ENCODE results near the gene MYH7. TPM values are rescaled to one million over a fixed set of nuclear protein-coding genes. Genes with fewer than 3 reads are reported as not detected.

The MYH7 gene
- total RNA-seq, 1 donor from 2014 or later, result not detected

- H3K4me1 Mint-ChIP-seq (ENCODE audit: low read depth), result no peaks in the 10 kb centered on the region
- peaks cover 39% of the 10 kb centered on the region for H3K27me3 Mint-ChIP-seq
- DNase-seq (ENCODE audit: low spot score, unreplicated experiment), result no peak
- H3K9me3 Mint-ChIP-seq (ENCODE audit: low read depth), result no peaks in the 10 kb centered on the region
- no peaks in the 10 kb centered on the region for H3K36me3 Mint-ChIP-seq (ENCODE audit: insufficient read depth)
- no peak overlapping the region for H3K4me3 Mint-ChIP-seq (ENCODE audit: low read depth)
- TF ChIP-seq, protein P1, sequence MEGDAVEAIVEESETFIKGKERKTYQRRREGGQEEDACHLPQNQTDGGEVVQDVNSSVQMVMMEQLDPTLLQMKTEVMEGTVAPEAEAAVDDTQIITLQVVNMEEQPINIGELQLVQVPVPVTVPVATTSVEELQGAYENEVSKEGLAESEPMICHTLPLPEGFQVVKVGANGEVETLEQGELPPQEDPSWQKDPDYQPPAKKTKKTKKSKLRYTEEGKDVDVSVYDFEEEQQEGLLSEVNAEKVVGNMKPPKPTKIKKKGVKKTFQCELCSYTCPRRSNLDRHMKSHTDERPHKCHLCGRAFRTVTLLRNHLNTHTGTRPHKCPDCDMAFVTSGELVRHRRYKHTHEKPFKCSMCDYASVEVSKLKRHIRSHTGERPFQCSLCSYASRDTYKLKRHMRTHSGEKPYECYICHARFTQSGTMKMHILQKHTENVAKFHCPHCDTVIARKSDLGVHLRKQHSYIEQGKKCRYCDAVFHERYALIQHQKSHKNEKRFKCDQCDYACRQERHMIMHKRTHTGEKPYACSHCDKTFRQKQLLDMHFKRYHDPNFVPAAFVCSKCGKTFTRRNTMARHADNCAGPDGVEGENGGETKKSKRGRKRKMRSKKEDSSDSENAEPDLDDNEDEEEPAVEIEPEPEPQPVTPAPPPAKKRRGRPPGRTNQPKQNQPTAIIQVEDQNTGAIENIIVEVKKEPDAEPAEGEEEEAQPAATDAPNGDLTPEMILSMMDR (IDR thresholded peaks at IDR 0.05; ENCODE audit: unreplicated experiment), result no peak
- H3K27ac Mint-ChIP-seq, result peak overlapping the region; percentile 71
Observed at GRCh38 chr14:23377198-23377550, 58.3 kb downstream of the MYH7 start.

DNA sequence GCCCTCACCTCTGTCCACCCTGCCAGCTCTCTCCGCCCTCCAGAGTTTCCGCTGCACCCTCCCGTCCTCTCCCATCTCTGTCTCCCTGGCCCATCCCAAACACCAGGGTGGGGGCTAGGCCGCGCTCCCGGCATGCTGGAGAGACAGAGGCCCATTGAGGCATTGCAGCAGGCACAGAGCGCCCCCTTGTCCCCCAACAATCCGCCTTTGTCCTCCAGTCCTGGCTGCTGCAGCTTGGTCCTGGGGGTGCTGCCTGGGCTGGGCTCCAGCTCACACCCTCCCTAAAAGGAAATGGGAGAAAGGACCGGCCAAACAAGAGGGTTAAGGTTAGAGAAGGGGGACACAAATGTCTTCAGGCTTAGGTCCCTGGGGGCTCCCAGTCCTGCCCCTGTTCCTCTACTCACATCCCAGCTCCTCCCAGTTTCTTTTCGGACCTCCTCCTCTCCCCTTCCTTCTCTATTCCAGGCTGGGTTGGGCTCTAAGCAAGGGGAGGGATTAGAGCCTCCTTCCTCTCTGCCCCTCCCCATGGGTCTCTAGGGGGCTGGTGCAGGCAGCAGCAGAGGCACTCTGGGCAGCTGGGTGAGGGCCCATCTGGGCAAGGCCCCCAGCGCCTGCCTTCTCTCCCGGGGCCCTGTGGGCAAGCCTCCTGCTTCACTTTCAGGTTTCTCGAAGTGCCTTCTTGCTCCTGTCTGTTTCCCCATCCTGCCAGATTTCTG, 58.8 kb downstream of the MYH7 start, which contains the start of gene CMTM5:
CMTM5 (plus strand) TSS at position 565 of the 716 bp plus-strand sequence. CDS start 206 bp downstream, outside the sequence.
- TF ChIP-seq, protein P1 (IDR thresholded peaks at IDR 0.05; ENCODE audit: unreplicated experiment), result no peak
- H3K4me3 Mint-ChIP-seq (ENCODE audit: low read depth), result no peak within 1 kb of the TSS
- DNase-seq (ENCODE audit: low spot score, unreplicated experiment), result no peak
- H3K4me1 Mint-ChIP-seq (ENCODE audit: low read depth), result no peaks in the 10 kb centered on the region
- no peaks in the 10 kb centered on the region for H3K9me3 Mint-ChIP-seq (ENCODE audit: low read depth)
- no peaks in the 10 kb centered on the region for H3K36me3 Mint-ChIP-seq (ENCODE audit: insufficient read depth)
- peak within 1 kb of the TSS; percentile 71 for H3K27ac Mint-ChIP-seq
- peaks cover 34% of the 10 kb centered on the region for H3K27me3 Mint-ChIP-seq

- Mint-ChIP-seq H3K4me1 (ENCODE audit: low read depth) (no peaks in the 10 kb centered on the region), H3K27ac (no peak overlapping the region), H3K27me3 (peaks cover 32% of the 10 kb centered on the region), H3K36me3 (ENCODE audit: insufficient read depth) (no peaks in the 10 kb centered on the region), H3K9me3 (ENCODE audit: low read depth) (no peaks in the 10 kb centered on the region), H3K4me3 (ENCODE audit: low read depth) (no peak overlapping the region)
- TF ChIP-seq, protein P1 (IDR thresholded peaks at IDR 0.05; ENCODE audit: unreplicated experiment), result no peak
- DNase-seq (ENCODE audit: low spot score, unreplicated experiment), result no peak
Observed at GRCh38 chr14:23375527-23376251, 59.8 kb downstream of the MYH7 start.

- H3K4me1 Mint-ChIP-seq (ENCODE audit: low read depth), result no peaks in the 10 kb centered on the region
- no peaks in the 10 kb centered on the region for H3K9me3 Mint-ChIP-seq (ENCODE audit: low read depth)
- no peak overlapping the region for H3K4me3 Mint-ChIP-seq (ENCODE audit: low read depth)
- TF ChIP-seq, protein P1 (IDR thresholded peaks at IDR 0.05; ENCODE audit: unreplicated experiment), result no peak
- peaks cover 23% of the 10 kb centered on the region for H3K27me3 Mint-ChIP-seq
- H3K27ac Mint-ChIP-seq, result no peak overlapping the region
- DNase-seq (ENCODE audit: low spot score, unreplicated experiment), result no peak
- H3K36me3 Mint-ChIP-seq (ENCODE audit: insufficient read depth), result no peaks in the 10 kb centered on the region
Observed at GRCh38 chr14:23373041-23373440, 62.4 kb downstream of the MYH7 start.

DNA sequence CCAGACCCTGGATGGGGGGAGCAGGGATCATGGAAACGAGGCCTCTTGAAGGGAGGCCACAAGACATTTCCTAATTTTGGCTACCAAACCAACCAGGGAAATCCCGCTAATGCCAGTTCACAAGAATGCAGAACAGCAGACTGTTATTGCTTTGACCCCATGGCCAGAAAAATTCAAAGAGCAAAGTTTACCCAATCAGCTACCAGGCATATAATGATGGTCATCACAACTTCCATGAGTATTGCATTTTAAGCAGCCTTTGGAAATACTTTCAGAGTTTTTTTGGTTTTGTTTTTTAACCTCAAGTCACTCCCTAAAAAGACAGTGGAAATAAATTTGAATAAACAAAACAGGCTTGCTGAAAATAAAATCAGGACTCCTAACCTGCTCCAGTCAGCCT, 63.0 kb downstream of the MYH7 start, which contains the start of gene IL25:
IL25 (plus strand) TSS at position 301 of the 400 bp plus-strand sequence.
- H3K27me3 Mint-ChIP-seq, result peaks cover 19% of the 10 kb centered on the region
- H3K36me3 Mint-ChIP-seq (ENCODE audit: insufficient read depth), result no peaks in the 10 kb centered on the region
- TF ChIP-seq, protein P1 (IDR thresholded peaks at IDR 0.05; ENCODE audit: unreplicated experiment), result no peak
- no peak for DNase-seq (ENCODE audit: low spot score, unreplicated experiment)
- H3K4me3 Mint-ChIP-seq (ENCODE audit: low read depth), result no peak within 1 kb of the TSS
- H3K4me1 Mint-ChIP-seq (ENCODE audit: low read depth), result no peaks in the 10 kb centered on the region
- no peaks in the 10 kb centered on the region for H3K9me3 Mint-ChIP-seq (ENCODE audit: low read depth)
- no peak within 1 kb of the TSS for H3K27ac Mint-ChIP-seq
